SK-N-DZ (cell line): ENCODE measurements around the gene MYO1D.

Source experiments
- DNase-seq: peaks from one replicate; pipeline ENCODE4 v3.0.0-alpha.2; 2015; ENCODE audit warnings: low spot score

The MYO1D gene

GRCh38 chr17:32819035-32819434 is 57.9 kb downstream of the MYO1D start:
- no peak for DNase-seq

- DNase-seq = no peak
Measured at GRCh38 chr17:32815460-32815859, 61.5 kb downstream of the MYO1D start.

- no peak for DNase-seq
Measured at GRCh38 chr17:32814836-32815235, 62.1 kb downstream of the MYO1D start.

GRCh38 chr17:32813021-32813420 is 63.9 kb downstream of the MYO1D start:
- DNase-seq = no peak

- no peak for DNase-seq
Measured at GRCh38 chr17:32810690-32811089, 66.2 kb downstream of the MYO1D start.

GRCh38 chr17:32807577-32807976 is 69.3 kb downstream of the MYO1D start:
- DNase-seq = no peak

GRCh38 chr17:32806646-32807045 is 70.3 kb downstream of the MYO1D start:
- no peak for DNase-seq

- DNase-seq = no peak
Measured at GRCh38 chr17:32805029-32805976, 71.6 kb downstream of the MYO1D start.

- no peak for DNase-seq
Measured at GRCh38 chr17:32803544-32803943, 73.4 kb downstream of the MYO1D start.

GRCh38 chr17:32802306-32802705 is 74.6 kb downstream of the MYO1D start:
- DNase-seq = no peak

- DNase-seq = no peak
Measured at GRCh38 chr17:32801641-32802040, 75.3 kb downstream of the MYO1D start.

- no peak for DNase-seq
Measured at GRCh38 chr17:32801193-32801592, 75.7 kb downstream of the MYO1D start.

- no peak for DNase-seq
Measured at GRCh38 chr17:32798938-32799337, 78.0 kb downstream of the MYO1D start.

GRCh38 chr17:32795339-32795979 is 81.5 kb downstream of the MYO1D start:
- DNase-seq = no peak

GRCh38 chr17:32794533-32795246 is 82.2 kb downstream of the MYO1D start:
- no peak for DNase-seq

- no peak for DNase-seq
Measured at GRCh38 chr17:32793841-32794240, 83.1 kb downstream of the MYO1D start.

GRCh38 chr17:32792207-32792606 is 84.7 kb downstream of the MYO1D start:
- no peak for DNase-seq

GRCh38 chr17:32786169-32786568 is 90.8 kb downstream of the MYO1D start:
- DNase-seq = no peak

GRCh38 chr17:32784113-32784512 is 92.8 kb downstream of the MYO1D start:
- no peak for DNase-seq

GRCh38 chr17:32783602-32784001 is 93.3 kb downstream of the MYO1D start:
- peak; percentile 58 for DNase-seq

- no peak for DNase-seq
Measured at GRCh38 chr17:32780721-32781120, 96.2 kb downstream of the MYO1D start.

- no peak for DNase-seq
Measured at GRCh38 chr17:32777922-32778321, 99.0 kb downstream of the MYO1D start.
